KMS-11 (cell line): ENCODE measurements around the gene GRIPAP1.

Source experiments
- H2AFZ ChIP-seq: fragments of 200-600 bp; sonication (generic); 2 replicates; pipeline ENCODE4 v1.6.1; 2016; ENCODE audit warnings: antibody characterized with exemption, mixed run types, low read depth
- H3K27ac ChIP-seq: fragments of 200-600 bp; sonication (generic); 2 replicates; pipeline ENCODE4 v1.6.1; 2016; ENCODE audit warnings: mild to moderate bottlenecking, mixed run types
- H3K27me3 ChIP-seq: fragments of 200-600 bp; sonication (generic); 2 replicates; pipeline ENCODE4 v1.6.1; 2017; ENCODE audit warnings: mild to moderate bottlenecking, low read depth, mixed run types, moderate library complexity; ENCODE audit not compliant: insufficient read depth
- H3K36me3 ChIP-seq: fragments of 200-600 bp; sonication (generic); 2 replicates; pipeline ENCODE4 v1.6.1; 2017; ENCODE audit warnings: mild to moderate bottlenecking, mixed run types; ENCODE audit not compliant: insufficient read depth
- H3K4me1 ChIP-seq: fragments of 200-600 bp; sonication (generic); 2 replicates; pipeline ENCODE4 v1.6.1; 2016; ENCODE audit warnings: mild to moderate bottlenecking, low read depth, mixed run types; ENCODE audit not compliant: poor library complexity, severe bottlenecking
- H3K4me2 ChIP-seq: fragments of 200-600 bp; sonication (generic); 2 replicates; pipeline ENCODE4 v1.7.0; 2016; ENCODE audit warnings: mild to moderate bottlenecking, mixed run types
- H3K4me3 ChIP-seq: fragments of 200-600 bp; sonication (generic); IDR thresholded peaks from 2 replicates; pipeline ENCODE4 v1.6.1; 2017; ENCODE audit warnings: low read depth, low read length, mixed read lengths; ENCODE audit not compliant: insufficient read depth
- H3K79me2 ChIP-seq: fragments of 200-600 bp; sonication (generic); 2 replicates; pipeline ENCODE4 v1.6.1; 2016; ENCODE audit warnings: low read depth, mixed run types; ENCODE audit not compliant: insufficient read depth
- H3K9ac ChIP-seq: fragments of 200-600 bp; sonication (generic); 2 replicates; pipeline ENCODE4 v1.6.1; 2016; ENCODE audit warnings: mild to moderate bottlenecking, mixed run types
- H4K20me1 ChIP-seq: fragments of 200-600 bp; sonication (generic); 2 replicates; pipeline ENCODE4 v1.6.1; 2016; ENCODE audit warnings: mild to moderate bottlenecking, mixed run types; ENCODE audit not compliant: insufficient read depth
- CTCF ChIP-seq: fragments of 200-600 bp; sonication (generic); conservative IDR thresholded peaks from 2 replicates; pipeline ENCODE4 v1.6.1; 2017; ENCODE audit warnings: low read depth, mild to moderate bottlenecking, antibody characterized with exemption, low read length, moderate library complexity, mixed read lengths

The GRIPAP1 gene

GRCh38 chrX:48945517-48946348, 56.3 kb downstream of the GRIPAP1 start:
- peak overlapping the region; percentile 37; the same call in 1 of the 2 replicates for H3K4me2 ChIP-seq
- no peaks in the 10 kb centered on the region for H3K27me3 ChIP-seq
- no peak overlapping the region for H3K9ac ChIP-seq
- peaks cover 82% of the 10 kb centered on the region for H3K4me1 ChIP-seq
- H3K79me2 ChIP-seq: peaks cover 36% of the 10 kb centered on the region; the same call in 1 of the 2 replicates
- H2AFZ ChIP-seq: no peak overlapping the region
- no peak overlapping the region for H3K4me3 ChIP-seq
- no peaks in the 10 kb centered on the region for H4K20me1 ChIP-seq
- peak; percentile 72 for TF ChIP-seq CTCF
- peak overlapping the region; percentile 32; the same call in 1 of the 2 replicates for H3K27ac ChIP-seq
- no peaks in the 10 kb centered on the region for H3K36me3 ChIP-seq

- Histone ChIP-seq H4K20me1 (no peaks in the 10 kb centered on the region), H2AFZ (no peak overlapping the region), H3K79me2 (peaks cover 39% of the 10 kb centered on the region; the same call in 1 of the 2 replicates), H3K36me3 (no peaks in the 10 kb centered on the region), H3K4me2 (no peak overlapping the region; the same call in 1 of the 2 replicates), H3K27ac (no peak overlapping the region; the same call in 1 of the 2 replicates), H3K9ac (no peak overlapping the region), H3K4me1 (peaks cover 96% of the 10 kb centered on the region), H3K4me3 (no peak overlapping the region), H3K27me3 (no peaks in the 10 kb centered on the region)
- TF ChIP-seq CTCF: no peak
Observed at GRCh38 chrX:48942895-48943294, 59.2 kb downstream of the GRIPAP1 start.

DNA sequence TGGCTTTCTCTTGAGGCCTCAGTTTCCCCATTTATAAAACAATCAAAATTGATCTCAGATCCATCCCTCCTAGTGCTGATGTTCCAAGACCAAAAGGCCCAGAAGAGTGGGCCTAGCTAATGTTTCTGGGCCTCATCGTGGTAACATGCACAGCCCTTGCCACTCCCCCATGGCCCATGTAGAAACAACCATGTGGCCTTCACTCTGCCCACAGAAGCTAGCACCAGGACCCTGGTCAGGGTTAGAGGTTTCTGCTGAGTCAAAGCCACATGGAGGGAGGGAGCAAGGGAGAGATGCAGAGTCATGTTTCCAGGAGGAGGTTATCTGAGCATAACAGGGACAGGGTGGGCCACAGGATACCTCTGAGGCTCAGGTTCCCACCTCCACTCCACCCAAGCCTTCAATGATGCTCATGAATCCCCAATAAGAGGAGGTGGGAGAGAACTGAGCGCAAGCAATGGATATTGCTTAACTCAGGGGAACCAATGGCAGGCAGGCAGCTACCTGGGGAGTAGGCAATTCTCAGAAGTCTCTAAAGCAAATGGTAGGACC, 61.6 kb downstream of the GRIPAP1 start:
- H3K36me3 ChIP-seq: no peaks in the 10 kb centered on the region
- no peaks in the 10 kb centered on the region for H3K27me3 ChIP-seq
- H3K4me3 ChIP-seq: no peak overlapping the region
- H3K4me2 ChIP-seq: peak overlapping the region; percentile 100
- H4K20me1 ChIP-seq: no peaks in the 10 kb centered on the region
- TF ChIP-seq CTCF: no peak
- H3K9ac ChIP-seq: peak overlapping the region; percentile 70; the same call in 1 of the 2 replicates
- peak overlapping the region; percentile 98 for H3K27ac ChIP-seq
- H3K79me2 ChIP-seq: peaks cover 28% of the 10 kb centered on the region; the same call in 1 of the 2 replicates
- no peak overlapping the region for H2AFZ ChIP-seq
- peaks cover 93% of the 10 kb centered on the region for H3K4me1 ChIP-seq

- Histone ChIP-seq H3K4me1 (peaks cover 93% of the 10 kb centered on the region), H3K79me2 (peaks cover 23% of the 10 kb centered on the region; the same call in 1 of the 2 replicates), H3K9ac (peak overlapping the region; percentile 70), H3K4me3 (no peak overlapping the region), H3K36me3 (no peaks in the 10 kb centered on the region), H3K4me2 (peak overlapping the region; percentile 100), H4K20me1 (no peaks in the 10 kb centered on the region), H2AFZ (no peak overlapping the region), H3K27me3 (no peaks in the 10 kb centered on the region), H3K27ac (peak overlapping the region; percentile 98)
- TF ChIP-seq CTCF: no peak
Observed at GRCh38 chrX:48939524-48940228, 62.4 kb downstream of the GRIPAP1 start.
